Fibroblast of skin of right quadriceps (primary cell): ENCODE measurements around the gene UPF1.

Experiments
- DNase-seq: peaks from one replicate; pipeline ENCODE4 v3.0.0-alpha.2; 2013

Gene UPF1

DNA sequence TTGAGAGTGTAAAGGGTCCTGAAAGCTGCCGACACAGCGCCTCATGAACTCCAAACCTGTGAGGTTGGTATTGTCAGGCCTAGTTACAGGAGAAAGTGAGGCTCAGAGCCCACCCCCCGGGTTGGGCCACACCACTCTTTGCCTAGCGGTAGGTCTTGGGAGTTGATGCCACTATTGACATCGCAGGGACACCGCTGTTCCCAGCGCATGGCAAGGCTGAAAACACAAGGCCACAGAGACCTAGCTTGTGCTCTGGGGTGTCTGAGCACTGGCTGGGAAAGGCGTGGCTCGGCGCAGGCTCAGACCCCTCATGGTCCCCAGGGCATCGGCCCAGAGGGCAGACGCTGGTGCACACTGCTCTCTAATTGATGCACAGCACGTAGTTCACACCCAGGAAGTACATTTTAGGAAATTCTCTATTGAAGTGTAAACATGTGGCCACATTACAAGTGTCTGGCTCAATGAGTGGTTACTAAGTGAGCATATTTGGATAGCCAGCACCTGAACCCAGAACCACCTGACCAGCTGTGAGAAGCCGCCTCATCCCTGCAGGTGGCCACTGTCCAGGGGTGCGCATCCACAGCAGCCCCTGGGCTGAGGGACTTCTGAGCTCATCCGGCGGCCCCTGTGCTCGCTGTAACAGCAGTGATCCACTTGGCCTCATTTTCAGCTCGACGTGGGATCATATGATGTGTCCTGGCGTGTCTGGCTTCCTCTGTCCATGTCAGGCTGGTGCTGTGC is 27.3 kb downstream of the UPF1 start:
- DNase-seq, result no peak

DNA sequence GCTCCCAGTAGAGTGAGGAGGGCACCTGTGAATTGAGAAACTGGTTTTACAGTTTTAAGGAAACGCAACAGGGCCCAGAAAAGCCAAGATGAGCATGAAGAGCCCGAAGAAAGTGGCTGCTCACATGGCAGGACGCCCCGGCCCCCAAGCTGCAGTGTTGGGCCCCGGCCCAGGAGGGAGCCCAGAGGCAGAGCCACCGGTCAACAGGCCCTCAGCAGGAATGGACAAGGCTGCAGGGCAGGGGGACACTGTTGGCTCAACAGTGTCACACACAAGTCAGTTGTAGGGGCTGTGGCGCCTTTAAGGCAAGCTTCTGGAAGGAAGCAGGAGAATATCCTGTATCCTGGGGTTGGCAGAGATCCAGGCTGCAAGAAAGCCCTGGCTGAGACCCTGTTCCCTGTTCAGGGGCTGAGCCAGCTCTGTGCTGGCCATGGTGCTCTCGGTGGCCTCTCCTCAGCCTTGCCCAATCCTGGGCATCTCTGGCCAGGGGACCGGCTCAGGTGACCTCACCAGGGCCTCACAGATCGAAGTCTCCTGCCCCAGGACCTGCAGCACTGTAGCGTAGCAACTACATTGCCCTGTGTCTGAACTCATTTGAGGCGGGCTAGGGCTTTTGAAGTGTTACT is 28.0 kb downstream of the UPF1 start:
- no peak for DNase-seq

DNA sequence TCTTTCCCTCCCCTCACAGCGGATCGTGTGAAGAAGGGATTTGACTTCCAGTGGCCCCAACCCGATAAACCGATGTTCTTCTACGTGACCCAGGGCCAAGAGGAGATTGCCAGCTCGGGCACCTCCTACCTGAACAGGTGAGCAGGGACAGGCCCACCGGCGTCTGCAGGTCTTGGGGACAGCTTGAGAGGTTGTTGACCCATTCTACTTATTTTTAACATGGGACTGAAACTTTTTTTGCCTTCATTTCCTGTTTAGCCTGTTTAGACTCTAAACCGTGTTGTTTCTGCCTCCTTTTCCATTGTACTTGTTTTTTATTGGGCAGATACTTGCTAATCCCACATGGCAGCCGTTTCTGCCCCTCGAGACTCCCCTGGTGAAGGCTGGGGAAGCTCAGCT is 28.5 kb downstream of the UPF1 start:
- no peak for DNase-seq

DNA sequence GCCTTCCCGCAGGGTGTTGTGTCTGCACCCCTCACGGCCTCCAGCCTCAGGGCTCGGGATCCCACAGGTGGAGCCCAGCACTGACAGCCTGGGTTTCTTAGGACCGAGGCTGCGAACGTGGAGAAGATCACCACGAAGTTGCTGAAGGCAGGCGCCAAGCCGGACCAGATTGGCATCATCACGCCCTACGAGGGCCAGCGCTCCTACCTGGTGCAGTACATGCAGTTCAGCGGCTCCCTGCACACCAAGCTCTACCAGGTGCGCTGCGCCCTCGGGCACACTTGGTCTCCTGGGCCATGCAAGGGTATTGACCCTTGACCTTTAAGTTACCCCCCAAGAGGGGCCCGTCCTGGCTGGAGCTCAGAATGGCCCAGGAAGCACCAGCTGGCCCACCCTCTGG is 29.0 kb downstream of the UPF1 start:
- DNase-seq, result no peak

DNA sequence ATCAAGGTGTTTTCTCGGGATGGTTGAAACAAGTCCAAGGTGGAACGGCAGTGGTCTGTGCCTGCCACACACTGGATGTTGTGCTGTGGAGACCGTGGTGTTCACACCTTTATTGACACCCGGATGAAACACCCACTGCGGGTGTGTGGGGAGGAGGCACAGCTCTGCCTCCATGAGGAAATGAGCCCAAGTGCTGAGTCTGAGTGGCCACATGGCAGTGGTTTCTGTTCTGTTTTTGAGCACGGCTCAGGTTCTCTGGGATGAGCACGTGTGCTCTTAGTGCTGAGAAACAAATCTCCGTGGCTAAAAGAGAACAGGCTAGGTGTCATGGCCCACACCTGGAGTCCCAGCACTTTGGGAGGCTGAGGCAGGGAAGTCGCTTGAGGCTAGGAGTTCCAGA is 29.5 kb downstream of the UPF1 start:
- no peak for DNase-seq

DNA sequence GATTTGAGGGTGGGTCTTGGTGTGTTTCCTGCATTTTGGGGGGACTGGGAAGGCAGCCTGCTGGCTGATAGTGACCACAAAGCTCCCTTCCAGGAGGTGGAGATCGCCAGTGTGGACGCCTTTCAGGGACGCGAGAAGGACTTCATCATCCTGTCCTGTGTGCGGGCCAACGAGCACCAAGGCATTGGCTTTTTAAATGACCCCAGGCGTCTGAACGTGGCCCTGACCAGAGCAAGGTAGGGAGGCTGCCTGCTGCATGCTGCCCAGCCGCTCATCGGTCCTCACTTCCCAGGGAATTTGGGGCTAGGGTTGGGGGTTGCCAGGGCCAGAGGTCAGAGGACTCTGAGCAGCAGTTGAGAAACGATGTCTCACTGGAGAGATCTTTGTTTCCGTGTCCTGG is 30.2 kb downstream of the UPF1 start:
- no peak for DNase-seq

DNA sequence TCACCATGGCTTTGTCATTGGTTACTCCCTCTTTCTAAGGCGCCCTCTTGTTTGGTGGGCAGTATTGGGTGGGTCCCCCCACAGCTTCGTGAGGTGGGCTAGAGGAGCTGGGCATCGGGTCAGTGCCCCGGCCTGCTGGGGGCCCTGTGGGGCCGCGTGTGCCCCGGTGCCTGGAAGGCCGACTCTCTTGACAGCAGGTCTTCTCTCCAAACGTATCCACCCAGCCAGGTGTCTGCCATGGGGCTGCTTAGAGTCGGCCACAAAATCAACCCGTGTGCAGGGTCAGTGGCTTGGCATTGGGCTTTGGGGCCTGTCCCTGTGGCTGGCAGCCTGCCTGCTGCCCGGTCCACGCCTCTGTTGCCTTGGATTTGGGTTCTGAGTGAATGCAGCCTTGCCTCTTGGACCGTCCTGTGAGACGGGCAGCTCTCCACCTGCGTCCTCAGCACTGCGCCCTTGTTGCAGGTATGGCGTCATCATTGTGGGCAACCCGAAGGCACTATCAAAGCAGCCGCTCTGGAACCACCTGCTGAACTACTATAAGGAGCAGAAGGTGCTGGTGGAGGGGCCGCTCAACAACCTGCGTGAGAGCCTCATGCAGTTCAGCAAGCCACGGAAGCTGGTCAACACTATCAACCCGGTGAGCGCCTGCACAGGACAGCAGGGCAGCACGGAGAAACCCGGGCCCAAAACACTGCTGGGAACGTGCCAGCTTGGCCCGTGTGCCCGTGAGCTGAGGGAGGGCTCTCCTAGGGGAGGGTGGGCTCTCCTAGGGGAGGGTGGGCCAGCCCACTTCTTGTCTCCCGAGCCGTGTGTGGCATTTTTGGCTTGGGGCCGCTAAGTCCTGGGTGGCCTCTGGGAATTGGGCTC is 31.4 kb downstream of the UPF1 start:
- DNase-seq, result no peak

DNA sequence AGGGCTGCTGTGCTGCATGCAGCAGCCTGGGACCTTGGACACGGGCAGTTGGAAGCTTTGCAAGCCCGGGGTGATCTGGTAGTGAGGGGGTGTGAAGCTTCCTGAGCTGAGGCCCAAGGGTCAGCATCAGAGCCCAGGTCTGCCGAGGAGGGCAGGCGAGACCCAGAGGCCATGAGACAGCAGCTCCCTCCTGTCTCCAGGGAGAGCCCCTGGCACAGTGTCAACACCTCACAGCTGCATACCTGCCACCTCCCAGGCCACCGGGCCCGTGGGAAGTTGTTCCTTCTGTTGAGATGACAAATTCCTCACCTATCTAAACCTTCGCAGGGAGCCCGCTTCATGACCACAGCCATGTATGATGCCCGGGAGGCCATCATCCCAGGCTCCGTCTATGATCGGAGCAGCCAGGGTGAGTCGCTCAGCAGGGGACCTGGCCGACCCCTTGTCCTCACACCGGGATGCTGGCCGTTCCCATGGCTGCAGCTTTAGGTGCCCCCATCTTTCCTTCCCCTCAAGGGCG is 32.1 kb downstream of the UPF1 start:
- no peak for DNase-seq

DNA sequence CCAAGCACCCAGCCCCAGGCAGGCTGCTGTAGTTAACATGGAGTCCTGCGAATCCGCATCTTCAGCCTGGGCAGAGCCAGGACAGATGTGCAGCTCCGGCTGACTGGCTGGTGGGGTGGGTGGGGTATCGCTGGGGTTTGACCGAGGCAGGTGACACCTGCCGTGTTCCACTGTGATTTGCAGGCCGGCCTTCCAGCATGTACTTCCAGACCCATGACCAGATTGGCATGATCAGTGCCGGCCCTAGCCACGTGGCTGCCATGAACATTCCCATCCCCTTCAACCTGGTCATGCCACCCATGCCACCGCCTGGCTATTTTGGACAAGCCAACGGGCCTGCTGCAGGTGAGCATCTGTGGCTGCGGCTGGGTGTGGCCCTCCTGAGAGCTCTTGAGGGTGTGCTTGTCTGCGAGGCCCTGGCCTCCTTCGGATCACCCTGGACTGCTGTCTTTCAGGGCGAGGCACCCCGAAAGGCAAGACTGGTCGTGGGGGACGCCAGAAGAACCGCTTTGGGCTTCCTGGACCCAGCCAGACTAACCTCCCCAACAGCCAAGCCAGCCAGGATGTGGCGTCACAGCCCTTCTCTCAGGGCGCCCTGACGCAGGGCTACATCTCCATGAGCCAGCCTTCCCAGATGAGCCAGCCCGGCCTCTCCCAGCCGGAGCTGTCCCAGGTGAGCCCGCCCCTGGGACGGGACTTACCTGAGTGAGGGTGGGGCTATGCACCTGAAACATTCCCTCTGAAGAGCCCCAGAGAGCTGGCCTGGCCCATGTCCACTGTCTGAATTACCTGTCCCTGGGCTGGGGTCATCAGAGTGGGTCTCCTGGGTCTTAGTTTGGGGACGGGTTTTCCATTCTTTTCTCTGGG is 33.6 kb downstream of the UPF1 start:
- no peak for DNase-seq

DNA sequence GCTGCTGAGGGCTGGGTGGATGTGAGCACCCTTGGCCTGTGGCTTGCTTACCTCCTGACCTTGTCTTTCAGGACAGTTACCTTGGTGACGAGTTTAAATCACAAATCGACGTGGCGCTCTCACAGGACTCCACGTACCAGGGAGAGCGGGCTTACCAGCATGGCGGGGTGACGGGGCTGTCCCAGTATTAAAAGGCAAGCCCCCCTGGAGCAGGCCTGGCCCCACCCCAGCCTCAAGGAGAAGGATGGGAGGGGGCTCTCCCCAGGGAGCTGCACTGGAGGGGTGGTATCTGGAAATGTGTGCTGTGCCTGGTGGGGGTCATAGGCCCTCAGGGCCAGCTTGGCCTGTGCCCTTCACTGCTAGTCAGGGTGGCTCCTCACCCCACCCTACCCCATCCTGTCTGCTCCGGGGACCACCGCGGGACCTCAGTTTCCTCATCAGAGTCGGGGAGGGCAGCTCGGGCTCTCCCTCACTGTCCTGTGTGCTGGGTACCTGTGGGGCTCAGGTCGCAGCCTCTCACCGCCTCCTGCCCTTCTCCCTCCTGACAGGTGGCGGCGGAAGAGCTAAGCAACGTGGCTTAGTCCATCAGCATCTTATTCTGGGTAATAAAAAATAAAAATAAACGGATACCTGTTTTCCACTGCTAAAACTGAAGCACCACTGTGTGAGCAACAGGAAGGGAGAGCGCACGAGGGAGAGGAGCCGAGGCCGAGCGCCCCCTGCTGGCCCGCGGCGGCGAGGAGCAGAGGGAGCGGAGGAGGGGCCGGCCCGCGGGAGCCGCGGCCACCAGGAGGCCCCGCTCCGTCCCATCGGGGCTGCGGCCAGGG is 34.4 kb downstream of the UPF1 start:
- peak; percentile 45 for DNase-seq

DNA sequence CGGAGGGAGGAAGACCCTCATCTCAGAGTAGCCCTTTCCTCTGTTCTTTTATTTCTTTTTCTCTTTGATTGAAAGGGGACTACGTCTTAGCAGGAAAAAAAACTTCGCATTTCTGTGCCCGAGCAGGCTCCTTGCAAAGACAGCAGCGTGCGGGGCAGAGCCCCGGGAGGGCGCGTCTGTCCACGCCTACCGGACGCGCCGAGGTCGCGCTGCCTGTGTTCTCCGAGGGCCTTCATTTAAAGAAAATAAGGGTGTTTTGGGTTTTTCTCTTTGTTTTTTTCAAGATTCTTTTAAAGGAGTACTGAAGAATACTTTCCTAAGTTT is 35.0 kb downstream of the UPF1 start:
- DNase-seq, result no peak

DNA sequence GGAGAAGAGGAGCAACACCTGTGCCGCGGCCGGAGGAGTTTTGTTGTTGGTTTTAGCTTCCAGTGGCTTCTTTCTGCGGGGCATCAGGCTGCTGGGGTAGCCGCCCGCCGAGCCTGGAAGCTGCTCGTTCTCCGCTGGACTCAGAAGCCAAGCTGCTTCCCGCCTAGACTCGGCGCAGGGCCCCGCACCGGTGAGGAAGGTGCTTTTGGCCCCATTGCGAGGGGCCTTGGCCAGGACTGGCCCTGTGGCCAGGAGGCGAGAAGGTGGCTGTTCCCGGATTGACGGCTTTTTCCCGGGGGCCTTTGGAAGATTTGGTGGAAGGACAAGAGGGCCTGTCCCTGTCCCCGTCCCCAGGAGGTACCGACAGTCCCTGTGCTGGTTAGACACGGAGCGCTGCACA is 35.4 kb downstream of the UPF1 start:
- DNase-seq, result no peak

DNA sequence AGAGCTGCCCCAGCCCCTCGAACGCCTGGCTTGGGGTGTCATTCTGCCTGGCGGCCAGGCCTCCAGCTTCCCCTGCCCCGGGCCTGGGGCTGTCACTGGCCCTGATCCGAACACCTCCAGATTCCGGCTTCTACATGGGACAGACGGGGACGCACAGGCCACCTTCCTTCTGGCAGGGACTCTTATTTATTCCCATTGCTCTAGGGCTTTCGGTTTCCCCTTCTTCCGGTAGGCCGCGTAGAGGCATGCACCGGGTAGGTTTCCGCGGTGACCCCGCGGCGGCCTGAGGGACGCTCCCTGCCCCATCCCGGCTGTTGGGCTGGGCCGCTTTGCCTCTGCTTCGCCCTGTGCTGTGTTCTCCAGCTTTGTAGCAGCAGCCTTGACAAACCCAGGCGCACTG is 36.0 kb downstream of the UPF1 start:
- DNase-seq, result no peak

DNA sequence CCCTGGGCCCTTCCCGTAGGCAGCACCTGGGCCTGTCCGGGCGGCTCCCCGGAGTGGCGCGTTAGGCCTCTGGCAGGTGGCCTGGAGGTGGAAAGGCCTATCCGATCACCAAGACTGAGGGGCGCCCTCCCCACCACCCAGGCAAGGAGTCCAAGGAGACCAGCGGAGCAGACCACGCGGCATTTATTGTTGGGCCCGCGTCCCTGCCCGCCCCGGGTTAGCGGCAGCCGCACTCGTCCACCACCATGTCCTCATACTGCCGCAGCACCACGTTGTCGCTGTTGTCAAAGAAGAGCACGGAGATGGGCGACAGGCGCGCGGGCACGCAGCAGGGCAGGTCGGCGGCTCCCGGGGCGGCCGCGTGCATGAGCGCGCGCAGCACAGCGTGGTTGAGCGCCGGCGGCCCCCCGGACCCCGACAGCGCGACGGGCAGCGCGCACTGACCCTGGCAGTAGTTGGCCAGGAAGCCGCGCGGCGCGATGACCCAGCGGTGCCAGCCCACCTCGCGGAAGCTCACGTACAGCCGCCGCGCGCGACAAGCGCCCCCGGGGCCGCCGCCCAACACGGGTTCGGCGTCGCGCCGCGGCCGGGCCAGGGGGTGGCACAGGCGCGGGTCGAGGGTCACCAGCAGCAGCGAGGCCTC is 36.7 kb downstream of the UPF1 start:
- no peak for DNase-seq

DNA sequence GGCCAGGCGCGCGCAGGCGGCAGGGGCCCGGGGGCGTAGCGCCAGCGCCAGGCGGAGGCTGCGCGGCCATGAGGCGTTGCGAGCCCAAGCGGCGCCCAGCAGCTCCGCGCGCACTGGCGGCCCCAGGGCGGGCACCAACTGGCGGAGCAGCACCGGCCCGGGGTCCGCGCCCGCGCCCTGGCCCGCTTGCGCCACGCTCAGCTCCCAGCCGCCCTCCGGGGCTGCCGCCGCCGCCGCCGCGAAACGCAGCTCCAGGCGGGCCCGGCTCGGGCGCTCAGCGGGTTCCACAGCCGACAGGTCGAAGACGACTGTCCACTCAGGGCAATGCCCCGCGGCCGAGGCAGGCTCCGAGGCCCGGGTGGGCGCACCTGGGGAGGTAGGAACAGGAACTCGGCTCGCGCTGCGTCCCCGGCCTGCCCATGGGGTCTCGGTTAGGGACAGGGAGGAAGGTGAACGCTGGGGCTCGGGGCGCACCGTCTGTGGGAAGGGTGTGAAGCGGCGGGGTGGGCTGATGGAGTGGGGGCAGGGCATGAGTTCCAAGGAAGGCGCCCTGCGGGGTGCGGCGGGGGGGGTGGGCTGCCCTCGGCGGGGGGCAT is 37.4 kb downstream of the UPF1 start:
- no peak for DNase-seq

DNA sequence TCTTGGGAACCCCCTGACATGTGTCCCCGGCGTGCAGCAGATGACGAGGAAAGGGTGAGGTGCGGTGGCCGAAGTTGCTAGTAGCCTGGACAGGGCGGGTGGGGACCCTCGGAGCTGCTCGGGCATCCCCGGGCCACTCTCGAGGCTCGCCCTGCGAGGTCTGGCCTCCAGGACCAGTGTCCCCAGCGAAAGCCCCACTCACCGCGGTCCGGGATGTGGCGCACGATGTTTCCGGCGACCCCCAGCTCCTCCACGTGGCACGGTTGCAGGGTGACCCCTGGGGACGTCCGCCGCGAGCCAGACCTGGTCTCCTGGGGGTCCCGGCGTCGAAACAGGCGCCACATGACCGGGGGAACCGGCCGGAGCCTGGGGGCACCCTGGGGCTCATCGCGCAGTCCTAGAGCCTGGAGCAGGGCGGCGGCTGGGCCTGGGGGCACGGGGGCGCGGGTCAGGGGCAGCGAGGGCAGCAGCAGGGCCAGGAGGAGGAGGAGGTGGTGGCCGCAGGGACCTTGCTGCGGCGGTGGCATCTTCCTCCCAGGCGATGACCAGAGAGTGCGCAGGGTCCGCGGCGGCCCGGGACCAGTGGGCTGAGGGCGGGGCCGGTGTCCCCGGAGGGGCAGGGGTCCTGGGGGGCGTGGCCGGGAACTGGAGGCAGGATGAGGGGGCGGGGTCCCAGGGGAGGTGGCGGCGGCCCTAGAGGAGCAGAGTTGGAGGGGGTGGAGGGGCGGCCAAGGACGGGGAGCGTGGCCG is 38.2 kb downstream of the UPF1 start:
- no peak for DNase-seq

DNA sequence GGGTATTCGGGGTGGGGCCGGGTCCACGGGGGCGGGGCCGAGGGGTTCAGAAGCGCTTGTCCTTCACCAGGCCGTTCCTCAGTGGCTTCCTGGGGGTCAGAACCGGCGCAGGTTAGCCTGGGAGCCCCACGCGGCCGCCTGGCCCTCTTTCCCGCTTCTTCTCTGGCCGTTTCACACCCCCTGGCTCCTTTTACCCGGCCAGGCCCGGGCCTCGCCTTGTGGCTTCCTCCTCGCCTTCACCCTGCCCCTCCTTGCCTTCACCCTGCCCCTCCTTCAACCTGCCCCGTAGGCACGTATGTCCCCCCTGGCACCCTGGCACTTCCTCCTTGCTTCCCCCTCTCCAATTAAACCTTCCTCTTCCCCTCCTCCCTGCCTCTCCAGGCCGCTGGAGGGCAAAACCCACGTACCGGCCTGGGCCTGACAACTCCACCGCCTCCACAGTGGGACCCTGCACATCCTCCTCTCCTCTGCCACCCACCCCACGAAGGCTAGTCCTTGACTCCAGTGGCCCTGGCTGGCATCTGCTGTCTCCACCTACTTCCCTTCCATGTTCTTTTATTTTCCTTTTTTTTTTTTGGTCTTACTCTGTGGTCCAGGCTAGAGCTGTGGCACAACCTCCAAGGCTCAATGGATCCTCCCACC is 38.9 kb downstream of the UPF1 start:
- DNase-seq, result no peak

DNA sequence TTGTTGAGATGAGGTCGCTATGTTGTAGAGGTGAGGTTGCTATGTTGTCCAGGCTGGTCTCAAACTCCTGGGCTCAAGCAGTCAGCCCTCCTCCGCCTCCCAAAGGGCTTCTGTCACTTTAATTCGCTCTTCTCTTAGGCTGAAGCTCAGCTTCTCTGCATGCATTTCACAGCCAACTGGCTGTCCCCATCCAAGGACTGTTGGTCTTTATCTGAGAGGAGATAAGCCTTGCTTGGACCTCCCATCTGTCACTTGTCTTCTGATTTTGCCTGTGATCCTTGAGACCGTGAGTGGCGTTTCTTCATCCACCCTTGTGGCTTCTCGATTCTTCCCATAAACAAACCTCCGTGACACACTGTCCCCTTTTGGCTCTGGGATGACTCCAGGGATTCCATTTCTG is 39.8 kb downstream of the UPF1 start:
- DNase-seq, result no peak

DNA sequence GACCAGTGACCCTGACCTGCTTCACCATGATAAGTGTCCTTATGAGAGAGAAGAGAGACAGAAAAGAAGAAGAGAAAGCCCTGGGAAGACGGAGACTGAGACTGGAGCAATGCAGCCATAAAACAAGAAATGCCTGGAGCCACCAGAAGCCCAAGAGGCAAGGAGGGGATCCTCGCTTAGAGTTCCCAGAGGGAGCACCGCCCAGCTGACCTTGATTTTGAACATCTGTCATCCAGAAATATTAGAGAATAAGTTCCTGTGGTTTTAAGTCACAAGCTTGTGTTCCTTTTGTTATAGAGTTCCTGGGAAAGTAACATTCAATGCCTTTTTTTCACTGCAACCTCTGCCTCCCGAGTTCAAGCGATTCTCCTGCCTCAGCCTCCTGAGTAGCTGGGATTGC is 44.0 kb downstream of the UPF1 start:
- DNase-seq, result no peak

DNA sequence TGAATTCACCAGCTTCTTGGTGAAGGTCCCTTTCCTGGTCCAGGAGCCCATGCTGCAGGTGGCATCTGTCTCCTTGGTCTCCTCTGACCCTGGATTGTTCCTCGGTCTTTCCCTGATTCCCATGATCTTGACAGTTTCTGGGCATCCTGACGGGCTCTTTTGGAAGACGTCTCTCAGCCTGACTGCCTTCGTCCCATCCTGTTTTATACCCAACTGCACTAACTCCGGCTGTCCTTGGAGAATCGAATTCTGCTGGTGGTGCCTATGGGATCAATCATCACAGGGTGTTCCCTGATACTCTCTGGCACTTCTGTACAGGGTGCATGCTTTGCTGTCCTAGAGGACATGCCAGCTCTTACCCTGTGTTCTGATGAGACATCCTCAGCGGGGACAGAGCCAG is 45.1 kb downstream of the UPF1 start:
- DNase-seq, result no peak
